GM21367 (cell line): ENCODE data around the gene ARPC2.
A peak's percentile ranks its signal among the peaks of the same experiment; 100 is the strongest.

ENCODE experiments used
- ATAC-seq: cut with Tn5 transposase; IDR thresholded peaks from one replicate; pipeline ENCODE4 v1.9.1; 2021; ENCODE audit not compliant: unreplicated experiment

ARPC2 gene

DNA sequence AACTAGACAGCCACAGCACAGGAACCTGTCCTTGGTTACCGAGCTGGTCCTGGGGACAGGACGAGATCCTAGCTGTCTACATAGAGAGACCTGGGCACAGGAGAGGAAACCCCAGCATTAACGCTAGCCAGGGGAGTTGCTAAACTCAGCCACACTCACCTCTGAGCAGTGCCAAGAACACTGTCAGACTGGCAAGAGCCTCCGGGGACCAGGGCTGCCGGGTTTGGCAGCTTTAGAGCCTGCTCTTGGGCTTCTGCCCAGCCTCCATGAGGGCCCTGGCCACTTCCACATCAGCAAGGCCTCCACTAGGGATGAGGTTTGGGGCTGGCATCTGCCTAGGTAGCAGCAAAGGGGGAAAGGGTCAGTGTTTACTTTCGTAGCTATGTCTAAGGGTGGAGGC lies 68.6 kb downstream of the ARPC2 start:
- ATAC-seq, result no peak

DNA sequence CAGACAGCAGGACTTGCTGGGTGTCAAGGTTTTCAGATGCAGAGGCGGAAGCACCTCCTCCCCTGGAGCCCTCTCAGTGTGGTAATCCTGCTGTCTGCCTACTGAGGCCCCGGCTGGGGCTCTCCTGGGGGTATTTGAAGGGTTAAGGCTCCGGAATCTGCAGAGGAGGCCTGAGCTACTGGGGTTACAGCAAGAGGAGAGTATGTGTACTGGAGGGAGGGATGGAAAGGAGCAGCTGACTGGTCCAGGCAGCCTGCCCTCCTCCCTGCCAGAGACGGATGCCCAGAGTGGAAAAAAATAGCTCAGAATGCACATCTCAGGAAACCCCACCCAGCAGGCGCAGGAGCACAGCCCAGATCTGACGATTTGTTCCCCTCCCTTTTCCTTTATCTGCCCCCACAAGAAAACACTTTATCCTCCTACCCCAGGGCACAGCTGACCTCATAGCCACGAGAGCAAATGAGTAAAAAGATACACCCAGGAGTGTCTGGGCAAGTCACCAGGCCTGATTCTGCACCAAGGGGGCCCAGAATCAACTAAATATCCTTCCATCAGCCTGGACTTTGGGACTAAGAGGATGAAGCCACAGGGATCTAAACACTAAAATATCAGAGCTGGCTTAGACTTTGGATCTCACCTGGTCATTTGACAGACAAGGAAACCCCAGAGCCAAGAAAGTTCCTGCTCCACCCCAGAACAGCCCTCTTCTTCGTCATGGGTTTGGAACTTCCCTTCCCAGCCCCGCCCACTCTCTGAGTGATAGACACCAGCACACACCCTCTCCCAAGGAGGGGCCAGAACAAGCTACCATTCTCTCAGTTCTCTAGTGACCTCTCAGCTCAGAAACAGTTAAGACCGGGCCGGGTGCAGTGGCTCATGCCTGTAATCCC lies 69.8 kb downstream of the ARPC2 start:
- peak; percentile 57 for ATAC-seq

- no peak for ATAC-seq
Measured at GRCh38 chr2:218289639-218290315, 72.8 kb downstream of the ARPC2 start.

GRCh38 chr2:218290316-218291261 lies 73.6 kb downstream of the ARPC2 start:
- peak; percentile 52 for ATAC-seq

GRCh38 chr2:218291318-218292047 lies 74.5 kb downstream of the ARPC2 start:
- ATAC-seq, result peak; percentile 2

DNA sequence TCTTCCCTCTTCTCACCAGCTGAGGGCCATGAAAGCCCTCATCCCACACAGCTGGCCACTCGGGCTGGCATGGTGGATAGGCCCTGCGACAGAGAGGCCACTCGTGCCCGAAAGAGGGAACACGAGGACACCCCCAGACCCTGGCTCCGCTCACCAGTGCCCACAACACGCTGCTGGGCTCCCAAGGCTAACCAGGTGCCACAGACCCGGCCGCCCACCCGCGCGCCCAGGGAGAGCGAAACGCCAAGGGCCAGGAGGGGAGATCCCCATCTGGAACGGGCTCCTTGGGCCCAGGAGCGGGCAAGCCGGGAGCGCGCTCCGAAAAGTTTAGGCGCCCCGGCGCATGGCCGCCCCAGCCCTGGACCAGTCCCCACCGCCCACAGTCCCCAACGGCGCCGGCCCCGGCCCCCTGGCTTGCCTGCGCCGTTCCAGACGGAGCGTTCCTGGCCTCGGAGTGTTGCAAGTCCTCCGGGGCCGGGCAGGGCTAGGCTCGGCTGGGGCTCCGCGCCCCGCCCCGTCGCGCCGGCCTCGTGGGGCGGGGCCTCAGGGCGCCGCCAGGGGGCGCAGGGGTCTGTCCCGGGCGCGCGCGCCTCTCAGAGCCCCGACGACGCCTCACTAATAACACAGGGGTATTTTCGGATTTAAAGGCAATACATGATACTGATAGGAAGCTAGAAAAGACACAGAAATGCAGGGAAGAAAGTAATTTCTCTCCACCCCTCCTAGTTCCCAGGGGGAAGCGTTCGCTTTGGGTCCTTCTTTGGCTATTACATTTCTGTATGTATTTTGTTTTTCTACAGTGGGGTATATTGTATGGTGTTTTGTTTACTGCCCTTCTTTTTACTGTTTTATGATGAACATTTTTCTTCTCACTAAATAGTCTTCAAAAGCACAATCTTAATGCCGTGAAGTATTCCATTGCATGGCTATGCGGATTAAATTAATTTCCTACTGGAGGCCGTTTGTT lies 75.3 kb downstream of the ARPC2 start, which contains the start of gene TMBIM1:
TMBIM1 (minus strand) TSS at position 456 of the 967 bp plus-strand sequence. CDS start 10,362 bp downstream, outside the sequence.
- ATAC-seq, result peak; percentile 63

GRCh38 chr2:218293715-218294429 lies 76.9 kb downstream of the ARPC2 start:
- no peak for ATAC-seq

DNA sequence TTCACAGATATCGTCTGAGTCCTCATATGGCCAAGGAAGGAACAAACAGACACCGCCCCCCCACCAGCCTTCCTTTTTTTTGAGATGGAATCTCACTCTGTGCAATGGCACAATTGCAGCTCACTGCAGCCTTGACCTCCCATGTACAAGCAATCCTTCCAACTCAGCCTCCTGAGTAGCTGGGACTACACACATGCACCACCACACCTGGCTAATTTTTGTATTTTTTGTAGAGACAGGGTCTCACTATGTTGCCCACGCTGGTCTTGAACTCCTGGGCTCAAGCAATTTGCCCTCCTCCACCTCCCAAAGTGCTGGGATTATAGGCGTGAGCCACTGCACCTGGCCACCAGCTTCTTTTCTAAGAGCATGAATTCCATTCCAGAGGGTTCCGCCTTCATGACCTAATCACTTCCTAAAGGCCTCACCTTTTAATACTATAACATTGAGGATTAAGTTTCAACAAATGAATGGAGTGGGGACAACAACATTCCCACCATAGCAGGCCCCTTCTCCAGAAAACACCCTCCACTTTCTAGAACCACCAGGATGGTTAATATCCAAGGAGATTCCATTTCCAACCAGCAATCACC lies 77.5 kb downstream of the ARPC2 start:
- ATAC-seq, result no peak

- ATAC-seq, result no peak
Measured at GRCh38 chr2:218295029-218295428, 78.0 kb downstream of the ARPC2 start.

- ATAC-seq, result no peak
Measured at GRCh38 chr2:218296200-218296599, 79.2 kb downstream of the ARPC2 start.

GRCh38 chr2:218296847-218297246 lies 79.9 kb downstream of the ARPC2 start:
- no peak for ATAC-seq

GRCh38 chr2:218298314-218298875 lies 81.4 kb downstream of the ARPC2 start:
- ATAC-seq, result no peak

DNA sequence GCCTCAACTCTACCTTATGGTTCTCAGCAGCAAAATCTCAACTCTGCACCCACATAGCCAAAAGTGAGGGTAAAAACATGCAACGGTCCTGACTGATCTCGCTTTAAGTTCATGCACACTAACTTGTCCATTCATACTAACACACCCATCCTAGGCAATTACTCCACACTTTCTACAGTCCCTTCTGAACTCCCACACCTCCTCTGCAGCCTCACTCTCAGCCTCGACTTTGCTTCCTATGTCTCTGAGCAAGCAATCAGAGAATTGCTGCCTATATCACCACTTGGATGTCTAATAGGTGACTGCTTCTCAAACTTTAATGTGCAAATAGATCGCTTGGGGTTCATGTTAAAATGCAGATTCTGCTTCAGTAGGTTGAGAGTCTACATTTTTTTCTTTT lies 83.2 kb downstream of the ARPC2 start:
- no peak for ATAC-seq

DNA sequence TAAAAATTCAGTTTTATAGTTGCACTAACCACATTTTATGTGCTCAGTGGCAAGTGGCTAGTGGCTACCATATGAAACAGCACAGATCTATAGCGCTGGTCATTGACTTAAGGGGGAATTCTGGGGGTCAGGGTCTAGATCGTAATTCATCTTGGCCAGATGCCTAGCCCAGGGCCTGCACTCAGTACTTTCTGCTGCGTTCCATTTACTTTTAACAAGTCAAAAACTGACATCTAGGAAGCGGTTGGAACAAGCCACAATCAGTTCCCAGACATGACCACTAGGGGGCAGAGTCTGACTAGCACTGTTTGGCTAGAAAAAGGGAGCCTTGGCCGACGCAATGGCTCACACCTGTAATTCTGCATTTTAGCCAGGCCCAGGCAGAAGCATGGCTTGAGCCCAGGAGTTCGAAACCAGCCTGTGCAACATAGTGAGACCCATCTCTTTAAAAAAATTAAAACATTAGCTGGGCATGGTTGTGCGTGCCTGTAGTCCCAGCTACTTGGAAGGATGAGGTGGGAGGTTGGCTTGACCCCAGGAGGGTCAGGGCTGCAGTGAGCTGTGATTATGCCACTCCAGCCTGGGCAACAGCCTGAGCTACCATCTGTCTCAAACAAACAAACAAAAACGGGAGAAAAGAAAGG lies 84.3 kb downstream of the ARPC2 start:
- ATAC-seq, result peak; percentile 73
